Thyroid gland (tissue), 4 donors: Measurements from ENCODE around the gene TMEFF2. TPM values are rescaled to one million over a fixed set of nuclear protein-coding genes. Genes with fewer than 3 reads are reported as not detected.

Experiments
- DNase-seq, 2 donors: peaks; one replicate each; pipeline ENCODE4 v3.0.0-alpha.2; 2019
- H3K27ac ChIP-seq, 3 donors: fragments of 200-600 bp; sonication (generic); 1 replicate in 2 of 3; 2 replicates in 1 of 3; pipeline ENCODE4 v1.5.1; 2016 to 2019; ENCODE audit warnings: mild to moderate bottlenecking in 1 of 3, moderate library complexity in 1 of 3
- H3K27me3 ChIP-seq: fragments of 200-600 bp; sonication (generic); one replicate; pipeline ENCODE4 v1.5.1; 2019
- H3K36me3 ChIP-seq, 2 donors: fragments of 200-600 bp; sonication (generic); one replicate each; pipeline ENCODE4 v1.5.1; 2016 to 2019
- H3K4me1 ChIP-seq, 2 donors: fragments of 200-600 bp; sonication (generic); one replicate each; pipeline ENCODE4 v1.5.1; 2017 to 2019
- H3K4me3 ChIP-seq, 3 donors: fragments of 200-600 bp; sonication (generic); replicated peaks in 1 of 3; 1 replicate in 2 of 3; 2 replicates in 1 of 3; pipeline ENCODE4 v1.5.1; 2016; ENCODE audit warnings: mild to moderate bottlenecking in 1 of 3
- H3K9me3 ChIP-seq: fragments of 200-600 bp; sonication (generic); one replicate; pipeline ENCODE4 v1.5.1; 2017
- CTCF ChIP-seq, 6 experiments: fragments of 200-600 bp in 3 of 6; fragments of 450-650 bp in 3 of 6; sonication (generic) in 3 of 6; IDR thresholded peaks; one replicate each; pipeline ENCODE4 v1.5.1; 2016 to 2019; ENCODE audit warnings: antibody characterized with exemption in 6 of 6, mild to moderate bottlenecking in 2 of 6, inconsistent platforms in 1 of 6, moderate library complexity in 1 of 6
- POLR2A ChIP-seq, 2 donors: fragments of 450-650 bp; IDR thresholded peaks; one replicate each; pipeline ENCODE4 v1.6.1; 2017; ENCODE audit warnings: antibody characterized with exemption in 2 of 2, mild to moderate bottlenecking in 2 of 2, moderate library complexity in 1 of 2
- WGBS, 2 donors: methylation state at CpG; one replicate each; pipeline ENCODE4 v1.1.5; 2017; 5-methylcytosine and 5-hydroxymethylcytosine counted together
- intact Hi-C: fragments of 100-400 bp; cut with DNase I; formaldehyde crosslinking; loops from one replicate; pipeline ENCODE4 v1.15.1; 2023
- total RNA-seq, 4 donors: library from RNA; depleted of rRNA; stranded (reverse); fragments of >200 nt; gene quantifications; one replicate each; pipeline ENCODE4 v1.2.3, GENCODE V29; 2016

The TMEFF2 gene
- total RNA-seq, 4 donors from 2014 or later: 0.11 TPM; not detected in 3

GRCh38 chr2:192162392-192163042 is 32.2 kb downstream of the TMEFF2 start:
- Histone ChIP-seq H3K4me3 (no peak overlapping the region), H3K27ac (no peak overlapping the region), H3K4me1 (peaks cover 0 to 6% of the 10 kb centered on the region in 2 donors), H3K27me3 (no peaks in the 10 kb centered on the region), H3K9me3 (no peaks in the 10 kb centered on the region), H3K36me3 (no peaks in the 10 kb centered on the region)
- TF ChIP-seq CTCF (IDR thresholded peaks at IDR 0.05) (peak; percentile 82 to 97 (median 89)), POLR2A (IDR thresholded peaks at IDR 0.05) (no peak)
- peak; percentile 64 to 77 for DNase-seq
- intact Hi-C loops: loop anchor here (5.0 to 10.0 kb wide), 2 partner anchors 350 to 608 kb away; no protein-coding TSS in a partner anchor
- 9 to 15% methylated on average over 4 of the region's 4 CpGs for WGBS, 2 donors

GRCh38 chr2:192161656-192162290 is 33.0 kb downstream of the TMEFF2 start:
- no peaks in the 10 kb centered on the region for H3K36me3 ChIP-seq
- H3K27me3 ChIP-seq: no peaks in the 10 kb centered on the region
- DNase-seq: no peak
- peaks cover 0 to 6% of the 10 kb centered on the region in 2 donors for H3K4me1 ChIP-seq
- no peaks in the 10 kb centered on the region for H3K9me3 ChIP-seq
- intact Hi-C loops: loop anchor here (5.0 to 10.0 kb wide), 2 partner anchors 349 to 607 kb away; no protein-coding TSS in a partner anchor
- no peak overlapping the region for H3K4me3 ChIP-seq
- 67 to 70% methylated on average over 2 of the region's 2 CpGs for WGBS, 2 donors
- TF ChIP-seq CTCF (IDR thresholded peaks at IDR 0.05) (no peak), POLR2A (IDR thresholded peaks at IDR 0.05) (no peak)
- H3K27ac ChIP-seq: no peak overlapping the region

DNA sequence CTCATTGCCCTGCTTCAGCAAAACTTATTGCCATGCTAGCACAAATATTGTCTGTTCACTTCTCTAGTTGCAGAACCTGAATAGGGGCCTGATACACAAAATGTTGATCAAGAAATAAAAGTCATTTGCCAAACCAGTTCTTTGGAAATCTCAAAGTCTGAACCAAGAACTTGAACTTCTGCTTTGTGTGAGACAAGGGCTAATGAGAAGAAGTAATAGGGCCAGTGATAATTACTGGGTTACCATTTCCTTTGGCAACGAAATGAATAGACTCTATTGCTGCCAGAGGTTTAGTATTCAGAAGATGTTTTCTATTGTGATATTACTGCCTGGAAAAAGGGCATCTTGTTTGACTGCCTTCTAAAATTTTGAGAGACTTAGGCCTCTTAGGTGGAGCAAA is 35.0 kb downstream of the TMEFF2 start:
- no peaks in the 10 kb centered on the region for H3K9me3 ChIP-seq
- no peaks in the 10 kb centered on the region for H3K36me3 ChIP-seq
- TF ChIP-seq CTCF (IDR thresholded peaks at IDR 0.05) (no peak), POLR2A (IDR thresholded peaks at IDR 0.05) (no peak)
- H3K27ac ChIP-seq: no peak overlapping the region
- peaks cover 0 to 6% of the 10 kb centered on the region in 2 donors for H3K4me1 ChIP-seq
- WGBS, 2 donors: 64 to 73% methylated on average over 1 of the region's 1 CpG
- no peak for DNase-seq
- intact Hi-C loops: loop anchor here (5.0 to 10.0 kb wide), 2 partner anchors 347 to 605 kb away; no protein-coding TSS in a partner anchor
- H3K4me3 ChIP-seq: no peak overlapping the region
- H3K27me3 ChIP-seq: no peaks in the 10 kb centered on the region

DNA sequence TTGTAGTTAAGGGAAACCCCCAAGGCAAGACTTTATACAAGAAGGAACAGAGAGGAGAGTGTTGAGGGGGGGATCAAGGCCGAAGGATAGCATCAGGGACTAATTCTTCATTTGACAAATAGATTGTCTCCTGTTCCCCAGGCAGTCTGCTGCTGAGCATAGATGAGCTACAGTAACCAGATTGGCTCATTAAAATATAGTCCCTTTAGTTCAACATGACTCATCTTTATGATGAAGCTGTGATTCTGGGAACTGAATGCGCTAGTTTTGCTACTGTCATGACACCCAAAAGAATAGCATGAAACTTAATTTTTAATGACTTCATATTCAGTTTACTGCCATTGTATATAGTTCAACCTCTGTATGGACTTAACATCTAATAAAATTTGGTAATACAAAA is 35.5 kb downstream of the TMEFF2 start:
- no peak for DNase-seq
- Histone ChIP-seq H3K36me3 (no peaks in the 10 kb centered on the region), H3K4me3 (no peak overlapping the region), H3K27me3 (no peaks in the 10 kb centered on the region), H3K4me1 (peaks cover 0 to 6% of the 10 kb centered on the region in 2 donors), H3K27ac (no peak overlapping the region), H3K9me3 (no peaks in the 10 kb centered on the region)
- TF ChIP-seq POLR2A (IDR thresholded peaks at IDR 0.05): no peak
- TF ChIP-seq CTCF (IDR thresholded peaks at IDR 0.05): no peak
- intact Hi-C loops: no loop called here
- 94 to 98% methylated on average over 2 of the region's 2 CpGs for WGBS, 2 donors

DNA sequence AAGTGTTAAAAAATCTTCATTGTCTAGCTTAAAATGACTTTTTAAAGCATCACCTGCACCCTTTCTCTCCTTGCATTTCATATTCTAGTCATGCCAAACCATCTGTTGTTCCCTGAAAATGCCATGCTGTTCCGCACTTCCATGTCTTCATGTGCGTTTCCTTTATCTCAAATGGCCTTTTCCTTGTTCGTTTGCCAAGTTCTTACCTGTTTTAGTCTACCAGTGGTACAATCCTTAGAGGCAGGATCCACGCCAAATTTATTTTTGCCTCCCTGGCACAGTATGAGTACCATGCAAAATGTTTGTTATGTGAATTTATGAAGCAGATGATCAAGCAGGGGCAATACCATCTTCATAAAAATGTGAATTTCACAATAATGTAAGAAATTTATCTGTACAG is 37.0 kb downstream of the TMEFF2 start:
- intact Hi-C loops: no loop called here

More for the DNA sequence above, 37.0 kb downstream of the TMEFF2 start:
- DNase-seq: no peak
- Histone ChIP-seq H3K4me1 (peaks cover 0 to 6% of the 10 kb centered on the region in 2 donors), H3K9me3 (no peaks in the 10 kb centered on the region), H3K36me3 (no peaks in the 10 kb centered on the region), H3K4me3 (no peak overlapping the region), H3K27me3 (no peaks in the 10 kb centered on the region), H3K27ac (no peak overlapping the region)
- no peak for TF ChIP-seq CTCF (IDR thresholded peaks at IDR 0.05)
- TF ChIP-seq POLR2A (IDR thresholded peaks at IDR 0.05): no peak
- WGBS, 2 donors: 90 to 95% methylated on average over 4 of the region's 4 CpGs
